A549 (cell line): ENCODE results near the gene SVIL.

Experiments used
- CHD4 ChIP-seq: fragments of 200-600 bp; sonication (generic); IDR thresholded peaks from 2 replicates; pipeline ENCODE4 v1.6.1; 2016; ENCODE audit warnings: antibody characterized with exemption, mild to moderate bottlenecking, borderline replicate concordance
- CTCF ChIP-seq: fragments of >200 bp; sonication (Bioruptor Twin); formaldehyde crosslinking; IDR thresholded peaks from 3 replicates; pipeline ENCODE4 v1.5.1; 2016
- FOSL2 ChIP-seq, 2 experiments: fragments of 450-650 bp in 1 of 2; fragments of >200 bp in 1 of 2; sonication (Bioruptor Twin) in 1 of 2; formaldehyde crosslinking; IDR thresholded peaks; 2 replicates each; pipeline versions ENCODE4 v1.5.0 to v1.6.1; 2016 to 2020; ENCODE audit warnings: mild to moderate bottlenecking in 1 of 2, moderate library complexity in 1 of 2
- HOXA7 ChIP-seq: fragments of 250-450 bp; sonication (Bioruptor Pico); IDR thresholded peaks from 2 replicates; pipeline ENCODE4 v1.5.0; 2020; ENCODE audit warnings: mild to moderate bottlenecking, moderate library complexity
- HOXB13 ChIP-seq: fragments of 250-450 bp; sonication (Bioruptor Pico); IDR thresholded peaks from 2 replicates; pipeline ENCODE4 v1.5.0; 2020; ENCODE audit warnings: low read depth, mild to moderate bottlenecking, moderate library complexity
- JUN ChIP-seq, 2 experiments: fragments of >200 bp; sonication (Bioruptor Twin); formaldehyde crosslinking; IDR thresholded peaks; 2 replicates in 1 of 2; 3 replicates in 1 of 2; pipeline ENCODE4 v1.6.1; 2016 to 2017
- JUNB ChIP-seq: fragments of >200 bp; sonication (Bioruptor Twin); formaldehyde crosslinking; IDR thresholded peaks from 2 replicates; pipeline ENCODE4 v1.6.1; 2016
- MAFK ChIP-seq: fragments of 450-650 bp; IDR thresholded peaks from 2 replicates; pipeline ENCODE4 v1.6.1; 2014; ENCODE audit not compliant: partially characterized antibody
- POLR2A ChIP-seq: IDR thresholded peaks from 2 replicates; pipeline ENCODE4 v1.6.1; 2012; ENCODE audit warnings: mild to moderate bottlenecking, low read length
- TF ChIP-seq, protein P1 (sequence below): fragments of 200-600 bp; sonication (generic); IDR thresholded peaks from 2 replicates; pipeline ENCODE4 v1.6.1; 2016; ENCODE audit warnings: antibody characterized with exemption, mild to moderate bottlenecking, moderate library complexity

GRCh38 chr10:29495366-29495765 lies 139.4 kb downstream of the SVIL start:
- TF ChIP-seq CTCF (no peak), MAFK (no peak), HOXB13 (CRISPR knock-in tag) (no peak), HOXA7 (CRISPR knock-in tag) (no peak), JUNB (no peak), CHD4 (no peak), FOSL2 (IDR thresholded peaks at IDR 0.05) (no peak), FOSL2 (CRISPR knock-in tag; IDR thresholded peaks at IDR 0.05) (no peak), JUN (IDR thresholded peaks at IDR 0.05) (no peak), POLR2A (no peak)
- TF ChIP-seq, protein P1, sequence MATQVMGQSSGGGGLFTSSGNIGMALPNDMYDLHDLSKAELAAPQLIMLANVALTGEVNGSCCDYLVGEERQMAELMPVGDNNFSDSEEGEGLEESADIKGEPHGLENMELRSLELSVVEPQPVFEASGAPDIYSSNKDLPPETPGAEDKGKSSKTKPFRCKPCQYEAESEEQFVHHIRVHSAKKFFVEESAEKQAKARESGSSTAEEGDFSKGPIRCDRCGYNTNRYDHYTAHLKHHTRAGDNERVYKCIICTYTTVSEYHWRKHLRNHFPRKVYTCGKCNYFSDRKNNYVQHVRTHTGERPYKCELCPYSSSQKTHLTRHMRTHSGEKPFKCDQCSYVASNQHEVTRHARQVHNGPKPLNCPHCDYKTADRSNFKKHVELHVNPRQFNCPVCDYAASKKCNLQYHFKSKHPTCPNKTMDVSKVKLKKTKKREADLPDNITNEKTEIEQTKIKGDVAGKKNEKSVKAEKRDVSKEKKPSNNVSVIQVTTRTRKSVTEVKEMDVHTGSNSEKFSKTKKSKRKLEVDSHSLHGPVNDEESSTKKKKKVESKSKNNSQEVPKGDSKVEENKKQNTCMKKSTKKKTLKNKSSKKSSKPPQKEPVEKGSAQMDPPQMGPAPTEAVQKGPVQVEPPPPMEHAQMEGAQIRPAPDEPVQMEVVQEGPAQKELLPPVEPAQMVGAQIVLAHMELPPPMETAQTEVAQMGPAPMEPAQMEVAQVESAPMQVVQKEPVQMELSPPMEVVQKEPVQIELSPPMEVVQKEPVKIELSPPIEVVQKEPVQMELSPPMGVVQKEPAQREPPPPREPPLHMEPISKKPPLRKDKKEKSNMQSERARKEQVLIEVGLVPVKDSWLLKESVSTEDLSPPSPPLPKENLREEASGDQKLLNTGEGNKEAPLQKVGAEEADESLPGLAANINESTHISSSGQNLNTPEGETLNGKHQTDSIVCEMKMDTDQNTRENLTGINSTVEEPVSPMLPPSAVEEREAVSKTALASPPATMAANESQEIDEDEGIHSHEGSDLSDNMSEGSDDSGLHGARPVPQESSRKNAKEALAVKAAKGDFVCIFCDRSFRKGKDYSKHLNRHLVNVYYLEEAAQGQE = no peak
